Thoracic aorta (tissue), 2 donors: ENCODE data around the gene GATA3. TPM values are rescaled to one million over a fixed set of nuclear protein-coding genes. Genes with fewer than 3 reads are reported as not detected.

Experiments
- ATAC-seq: fragments of 150-250 bp; one replicate; pipeline ENCODE4 v1.8.0; 2017; ENCODE audit warnings: low read depth; ENCODE audit not compliant: insufficient number of reproducible peaks, low FRiP score
- DNase-seq: peaks from one replicate; pipeline ENCODE4 v3.0.0-alpha.2; 2020; ENCODE audit warnings: low spot score
- H3K27ac ChIP-seq, 2 donors: fragments of 200-600 bp; sonication (generic); 1 replicate in 1 of 2; 2 replicates in 1 of 2; pipeline ENCODE4 v1.5.1; 2016; ENCODE audit warnings: mild to moderate bottlenecking in 2 of 2, moderate library complexity in 2 of 2
- H3K27me3 ChIP-seq: fragments of 200-600 bp; sonication (generic); replicated peaks from 2 replicates; pipeline ENCODE4 v1.6.0; 2016; ENCODE audit warnings: mild to moderate bottlenecking; ENCODE audit not compliant: insufficient read depth
- H3K36me3 ChIP-seq: fragments of 200-600 bp; sonication (generic); one replicate; pipeline ENCODE4 v1.5.1; 2016
- H3K4me1 ChIP-seq, 2 donors: fragments of 200-600 bp; sonication (generic); 1 replicate in 1 of 2; 2 replicates in 1 of 2; pipeline versions ENCODE4 v1.5.1 to v1.6.0; 2016; ENCODE audit warnings: low read depth in 2 of 2, mild to moderate bottlenecking in 1 of 2; ENCODE audit not compliant: control insufficient read depth in 1 of 2
- H3K4me3 ChIP-seq: fragments of 200-600 bp; sonication (generic); 2 replicates; pipeline ENCODE4 v1.5.1; 2016; ENCODE audit warnings: mild to moderate bottlenecking
- H3K9me3 ChIP-seq: fragments of 200-600 bp; sonication (generic); 2 replicates; pipeline ENCODE4 v1.5.1; 2016
- CTCF ChIP-seq: fragments of 200-600 bp; sonication (generic); IDR thresholded peaks from one replicate; pipeline ENCODE4 v1.5.1; 2019; ENCODE audit warnings: antibody characterized with exemption
- total RNA-seq, 2 donors: library from RNA; depleted of rRNA; stranded (reverse); fragments of >200 nt; gene quantifications; one replicate each; pipeline versions ENCODE4 v1.1.0 to v1.2.3, GENCODE V29; 2016

GATA3 gene
- total RNA-seq, 2 donors from 2014 or later: not detected

GRCh38 chr10:8060704-8061121 lies 6.2 kb downstream of the GATA3 start:
- no peak overlapping the region for H3K27ac ChIP-seq
- H3K4me3 ChIP-seq: peak overlapping the region; percentile 11
- no peaks in the 10 kb centered on the region for H3K36me3 ChIP-seq
- no peaks in the 10 kb centered on the region for H3K9me3 ChIP-seq
- no peaks in the 10 kb centered on the region for H3K4me1 ChIP-seq
- peaks cover 6% of the 10 kb centered on the region for H3K27me3 ChIP-seq
- TF ChIP-seq CTCF: no peak
- ATAC-seq (no peak), DNase-seq (no peak)

GRCh38 chr10:8061274-8062211 lies 7.1 kb downstream of the GATA3 start:
- TF ChIP-seq CTCF: no peak
- H3K4me1 ChIP-seq: no peaks in the 10 kb centered on the region
- H3K9me3 ChIP-seq: no peaks in the 10 kb centered on the region
- peaks cover 6% of the 10 kb centered on the region for H3K27me3 ChIP-seq
- H3K27ac ChIP-seq: no peak overlapping the region
- no peak overlapping the region for H3K4me3 ChIP-seq
- ATAC-seq (no peak), DNase-seq (no peak)
- no peaks in the 10 kb centered on the region for H3K36me3 ChIP-seq

- ATAC-seq: no peak
- H3K27me3 ChIP-seq: peaks cover 6% of the 10 kb centered on the region
- no peak for DNase-seq
- H3K27ac ChIP-seq: no peak overlapping the region
- no peaks in the 10 kb centered on the region for H3K4me1 ChIP-seq
- no peaks in the 10 kb centered on the region for H3K36me3 ChIP-seq
- H3K4me3 ChIP-seq: no peak overlapping the region
- H3K9me3 ChIP-seq: no peaks in the 10 kb centered on the region
- no peak for TF ChIP-seq CTCF
These were observed 8.8 kb downstream of the GATA3 start for GRCh38 chr10:8063128-8063908.

- TF ChIP-seq CTCF: no peak
- Histone ChIP-seq H3K36me3 (no peaks in the 10 kb centered on the region), H3K4me3 (no peak overlapping the region), H3K27me3 (peaks cover 2% of the 10 kb centered on the region), H3K27ac (no peak overlapping the region), H3K9me3 (no peaks in the 10 kb centered on the region), H3K4me1 (no peaks in the 10 kb centered on the region)
- DNase-seq: no peak
- ATAC-seq: no peak
These were observed 9.4 kb downstream of the GATA3 start for GRCh38 chr10:8063935-8064334.

GRCh38 chr10:8064436-8064835 lies 9.9 kb downstream of the GATA3 start:
- Histone ChIP-seq H3K4me1 (no peaks in the 10 kb centered on the region), H3K9me3 (no peaks in the 10 kb centered on the region), H3K36me3 (no peaks in the 10 kb centered on the region), H3K27ac (no peak overlapping the region), H3K27me3 (no peaks in the 10 kb centered on the region), H3K4me3 (no peak overlapping the region)
- ATAC-seq (no peak), DNase-seq (no peak)
- TF ChIP-seq CTCF: no peak
